Mesothelial cell of epicardium (in vitro differentiated cells): ENCODE results near the gene CACNA1C. TPM values are rescaled to one million over a fixed set of nuclear protein-coding genes. Genes with fewer than 3 reads are reported as not detected.

ENCODE experiments used
- DNase-seq, 2 experiments: peaks; one replicate each; pipeline ENCODE4 v3.0.0; 2021; ENCODE audit warnings: low spot score in 2 of 2; ENCODE audit not compliant: unreplicated experiment in 2 of 2
- H3K27ac Mint-ChIP-seq: 2 replicates; pipeline ENCODE4 v1.8.0; 2021; ENCODE audit warnings: mixed read lengths
- H3K27me3 Mint-ChIP-seq: 2 replicates; pipeline ENCODE4 v1.8.0; 2021; ENCODE audit warnings: low read depth, mixed read lengths
- H3K36me3 Mint-ChIP-seq: 2 replicates; pipeline ENCODE4 v1.8.0; 2021; ENCODE audit warnings: mixed read lengths
- H3K4me1 Mint-ChIP-seq: 2 replicates; pipeline ENCODE4 v1.8.0; 2021; ENCODE audit warnings: mixed read lengths
- H3K4me3 Mint-ChIP-seq: 2 replicates; pipeline ENCODE4 v1.8.0; 2021; ENCODE audit warnings: mild to moderate bottlenecking, moderate library complexity, mixed read lengths
- H3K9me3 Mint-ChIP-seq: 2 replicates; pipeline ENCODE4 v1.8.0; 2021; ENCODE audit warnings: mixed read lengths
- total RNA-seq: library from RNA; stranded (reverse); gene quantifications from 3 replicates; pipeline ENCODE4 v1.2.1, GENCODE V29; 2021
- TF ChIP-seq, protein P1 (sequence below): fragments of 200-600 bp; sonication (generic); IDR thresholded peaks from one replicate; pipeline ENCODE4 v1.5.0; 2021; ENCODE audit warnings: antibody characterized with exemption; ENCODE audit not compliant: unreplicated experiment

The CACNA1C gene
- total RNA-seq, 1 donor from 2014 or later = 33.6 TPM

GRCh38 chr12:2492236-2492635, 439.4 kb downstream of the CACNA1C start:
- Mint-ChIP-seq H3K4me3 (no peak overlapping the region), H3K27ac (no peak overlapping the region), H3K9me3 (no peaks in the 10 kb centered on the region), H3K4me1 (peaks cover 2% of the 10 kb centered on the region), H3K36me3 (no peaks in the 10 kb centered on the region), H3K27me3 (no peaks in the 10 kb centered on the region)
- DNase-seq = no peak
- TF ChIP-seq, protein P1, sequence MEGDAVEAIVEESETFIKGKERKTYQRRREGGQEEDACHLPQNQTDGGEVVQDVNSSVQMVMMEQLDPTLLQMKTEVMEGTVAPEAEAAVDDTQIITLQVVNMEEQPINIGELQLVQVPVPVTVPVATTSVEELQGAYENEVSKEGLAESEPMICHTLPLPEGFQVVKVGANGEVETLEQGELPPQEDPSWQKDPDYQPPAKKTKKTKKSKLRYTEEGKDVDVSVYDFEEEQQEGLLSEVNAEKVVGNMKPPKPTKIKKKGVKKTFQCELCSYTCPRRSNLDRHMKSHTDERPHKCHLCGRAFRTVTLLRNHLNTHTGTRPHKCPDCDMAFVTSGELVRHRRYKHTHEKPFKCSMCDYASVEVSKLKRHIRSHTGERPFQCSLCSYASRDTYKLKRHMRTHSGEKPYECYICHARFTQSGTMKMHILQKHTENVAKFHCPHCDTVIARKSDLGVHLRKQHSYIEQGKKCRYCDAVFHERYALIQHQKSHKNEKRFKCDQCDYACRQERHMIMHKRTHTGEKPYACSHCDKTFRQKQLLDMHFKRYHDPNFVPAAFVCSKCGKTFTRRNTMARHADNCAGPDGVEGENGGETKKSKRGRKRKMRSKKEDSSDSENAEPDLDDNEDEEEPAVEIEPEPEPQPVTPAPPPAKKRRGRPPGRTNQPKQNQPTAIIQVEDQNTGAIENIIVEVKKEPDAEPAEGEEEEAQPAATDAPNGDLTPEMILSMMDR = no peak

GRCh38 chr12:2493086-2493485, 440.3 kb downstream of the CACNA1C start:
- Mint-ChIP-seq H3K9me3 (no peaks in the 10 kb centered on the region), H3K27ac (no peak overlapping the region), H3K4me1 (peaks cover 2% of the 10 kb centered on the region), H3K36me3 (no peaks in the 10 kb centered on the region), H3K27me3 (no peaks in the 10 kb centered on the region), H3K4me3 (no peak overlapping the region)
- DNase-seq = no peak
- TF ChIP-seq, protein P1 = no peak

DNA sequence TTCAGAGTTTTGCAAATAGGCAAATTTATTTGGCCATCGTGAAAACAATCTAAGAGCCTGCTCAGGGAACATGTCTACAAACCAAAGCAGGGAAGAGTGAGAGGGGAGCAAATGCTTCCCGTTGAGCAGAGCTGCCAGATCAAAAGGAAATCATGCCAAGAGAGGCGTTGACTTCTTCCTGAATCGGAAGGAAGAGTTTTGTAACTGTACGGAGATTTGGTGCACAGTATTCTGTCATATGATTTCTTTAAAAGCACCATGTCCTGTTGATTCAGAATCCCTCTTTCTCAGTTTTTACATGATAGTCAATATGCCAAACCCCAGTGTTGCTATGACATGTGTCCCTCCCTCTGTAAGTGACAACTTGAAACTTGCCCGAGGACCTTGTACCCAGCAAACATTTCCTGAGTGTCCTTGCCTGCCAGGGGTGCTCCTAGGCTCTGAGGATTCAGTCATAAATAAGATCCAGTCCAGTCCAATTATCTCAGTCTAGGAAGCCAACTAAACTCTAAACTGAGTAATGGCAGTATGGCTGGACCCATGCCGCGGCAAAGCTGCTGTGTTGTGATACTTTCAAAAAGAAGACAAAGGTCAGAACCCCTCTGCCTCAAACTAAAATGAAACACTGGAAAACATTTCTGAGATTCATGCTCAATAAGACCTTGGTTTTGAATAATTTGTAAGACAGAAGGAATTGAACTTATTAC, 441.9 kb downstream of the CACNA1C start:
- Mint-ChIP-seq H3K27ac (no peak overlapping the region), H3K4me1 (peaks cover 2% of the 10 kb centered on the region), H3K4me3 (no peak overlapping the region), H3K9me3 (no peaks in the 10 kb centered on the region), H3K27me3 (no peaks in the 10 kb centered on the region), H3K36me3 (no peaks in the 10 kb centered on the region)
- no peak for DNase-seq
- TF ChIP-seq, protein P1 = no peak

- Mint-ChIP-seq H3K36me3 (no peaks in the 10 kb centered on the region), H3K4me3 (no peak overlapping the region), H3K27ac (no peak overlapping the region), H3K27me3 (no peaks in the 10 kb centered on the region), H3K4me1 (peaks cover 2% of the 10 kb centered on the region), H3K9me3 (no peaks in the 10 kb centered on the region)
- no peak for DNase-seq
- TF ChIP-seq, protein P1 = no peak
Measured at GRCh38 chr12:2495417-2496112, 442.8 kb downstream of the CACNA1C start.

DNA sequence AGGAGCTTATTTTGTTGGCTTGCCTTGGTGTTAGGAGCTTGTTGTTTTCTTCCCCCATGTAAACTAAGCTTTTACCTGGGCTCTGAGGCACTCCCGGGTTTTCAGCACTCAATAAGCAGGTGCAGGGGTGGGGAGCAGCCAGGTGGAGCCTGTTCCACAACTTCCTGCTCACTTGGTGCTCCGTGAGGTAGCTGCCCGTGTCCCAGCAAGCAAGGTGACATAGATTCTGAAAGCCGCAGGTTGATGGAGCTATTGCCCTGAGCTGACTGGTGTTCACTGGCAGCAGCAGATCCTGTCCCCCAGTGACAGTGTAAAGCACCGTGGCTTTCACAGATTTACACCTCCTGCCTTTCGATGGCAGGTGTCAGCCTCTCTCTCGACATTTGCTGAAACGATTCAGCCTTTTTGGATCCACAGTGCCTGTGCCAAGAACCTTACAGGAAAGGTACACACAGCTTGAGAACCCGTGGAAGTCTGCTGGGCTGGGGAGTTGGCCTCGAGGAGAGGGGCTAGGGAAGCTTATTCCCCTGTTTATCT, 446.2 kb downstream of the CACNA1C start:
- TF ChIP-seq, protein P1 = no peak

More for the DNA sequence above, 446.2 kb downstream of the CACNA1C start:
- H3K4me3 Mint-ChIP-seq = no peak overlapping the region
- H3K36me3 Mint-ChIP-seq = no peaks in the 10 kb centered on the region
- peaks cover 2% of the 10 kb centered on the region for H3K4me1 Mint-ChIP-seq
- no peaks in the 10 kb centered on the region for H3K9me3 Mint-ChIP-seq
- H3K27me3 Mint-ChIP-seq = no peaks in the 10 kb centered on the region
- H3K27ac Mint-ChIP-seq = no peak overlapping the region
- no peak for DNase-seq
